Mucosa of gallbladder (tissue), 1 donor: ENCODE results near the gene RALGPS1. TPM values are rescaled to one million over a fixed set of nuclear protein-coding genes. Genes with fewer than 3 reads are reported as not detected.
"Not testable (repeated sequence)": the region's sequence is repeated elsewhere in the genome, so short reads cannot be mapped to it uniquely, and the experiment has no call there.

Experiments
- DNase-seq: peaks from one replicate; pipeline ENCODE4 v3.0.0-alpha.2; 2020; ENCODE audit warnings: low spot score
- total RNA-seq: library from RNA; stranded (reverse); gene quantifications from one replicate; pipeline ENCODE4 v1.2.1, GENCODE V29; 2021
- donor health status: DM: no; HTN: no; CAD: no.

Gene RALGPS1
- total RNA-seq, 1 donor from 2014 or later = 34.7 TPM

DNA sequence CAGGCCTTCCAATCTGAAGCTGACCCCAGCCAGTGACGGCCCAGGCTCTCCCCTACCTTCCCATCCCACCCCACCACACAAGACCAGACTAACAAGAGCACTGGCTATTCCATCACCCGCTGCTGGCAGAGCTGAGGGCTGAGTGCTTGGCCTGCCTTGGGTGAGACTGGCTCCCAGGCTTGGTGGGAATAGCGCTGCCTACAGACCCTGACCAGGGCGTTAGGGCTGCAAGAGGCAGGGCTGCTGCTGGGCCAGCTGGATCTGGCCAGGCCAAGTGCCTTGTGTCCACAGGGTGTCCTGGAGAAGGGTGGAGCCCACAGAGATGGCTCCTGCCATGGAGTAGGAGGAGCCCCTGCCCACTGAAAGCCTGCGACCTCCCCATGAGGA lies 239.4 kb downstream of the RALGPS1 start:
- no peak for DNase-seq

DNA sequence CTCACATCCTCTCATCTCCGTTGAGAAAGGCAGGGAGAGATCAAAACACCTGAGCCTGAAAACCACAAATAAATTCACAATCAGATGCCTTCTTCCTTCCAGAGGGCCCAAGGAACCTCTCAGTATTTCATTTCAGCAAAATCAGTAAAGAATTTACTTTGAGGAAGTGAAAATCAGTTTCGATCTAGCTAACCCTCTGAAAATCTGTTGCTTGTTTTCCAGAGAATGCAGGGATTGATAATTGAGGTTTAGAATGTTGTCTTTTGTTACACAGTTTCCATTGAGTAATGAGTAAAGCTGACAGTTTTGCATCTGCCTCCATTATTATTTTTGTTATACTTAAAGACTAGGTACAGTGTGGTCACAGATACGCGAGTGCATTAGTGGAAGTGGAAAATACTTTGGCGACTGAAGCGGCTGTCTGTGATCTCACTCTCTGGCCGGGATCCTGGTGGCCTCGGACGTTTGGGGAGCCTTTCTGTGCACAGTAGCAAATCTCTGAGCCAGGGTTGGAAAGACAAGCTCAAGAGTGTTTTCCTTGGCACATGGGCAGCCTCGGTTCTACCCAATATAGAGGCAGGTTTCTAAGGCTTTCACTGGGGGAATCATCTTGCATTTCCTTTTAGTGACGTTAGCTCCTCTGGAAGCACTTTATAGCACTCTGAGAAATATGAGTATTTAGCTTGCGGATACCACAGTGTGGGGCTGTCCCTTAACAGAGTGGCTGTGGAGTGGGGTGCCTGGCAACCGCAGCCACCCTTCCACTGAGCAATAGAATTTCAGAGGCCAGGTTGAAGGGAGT lies 240.0 kb downstream of the RALGPS1 start:
- DNase-seq = peak; percentile 43

- no peak for DNase-seq
Observed at GRCh38 chr9:127155314-127155960, 240.9 kb downstream of the RALGPS1 start.

GRCh38 chr9:127158786-127159324 lies 244.3 kb downstream of the RALGPS1 start:
- DNase-seq = no peak

GRCh38 chr9:127159325-127159801 lies 244.8 kb downstream of the RALGPS1 start:
- peak; percentile 84 for DNase-seq

GRCh38 chr9:127159949-127160610 lies 245.5 kb downstream of the RALGPS1 start:
- no peak for DNase-seq

DNA sequence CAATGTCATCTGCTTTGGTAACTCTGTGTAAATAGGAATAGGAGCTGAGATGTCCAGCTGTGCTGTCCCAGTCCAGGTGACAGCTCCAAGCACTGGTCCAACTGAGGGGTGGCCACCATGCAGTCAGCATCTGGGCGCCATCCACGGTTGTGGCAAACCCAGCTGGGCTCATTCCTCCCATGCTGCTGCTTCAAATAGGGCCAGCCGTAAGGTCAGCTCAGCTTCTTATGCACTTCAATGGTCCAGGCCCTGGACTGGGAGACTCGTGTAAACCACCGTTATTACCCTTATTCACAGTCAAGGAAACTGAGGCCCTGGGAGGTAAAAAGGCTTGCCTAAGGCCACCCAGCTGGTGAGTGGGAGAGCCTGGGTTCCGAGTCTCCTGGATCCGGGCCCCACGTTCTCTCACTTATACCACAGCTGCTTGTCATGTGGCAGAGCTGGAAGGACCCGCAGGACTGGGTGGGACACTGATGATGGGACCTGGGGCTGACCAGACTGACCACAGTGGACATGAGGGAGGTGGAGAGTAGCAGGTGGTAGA lies 246.6 kb downstream of the RALGPS1 start:
- DNase-seq = no peak

GRCh38 chr9:127162046-127162863 lies 247.7 kb downstream of the RALGPS1 start:
- DNase-seq = no peak

- no peak for DNase-seq
Observed at GRCh38 chr9:127162864-127163365, 248.3 kb downstream of the RALGPS1 start.

- DNase-seq = no peak
Observed at GRCh38 chr9:127163409-127163808, 248.8 kb downstream of the RALGPS1 start.

DNA sequence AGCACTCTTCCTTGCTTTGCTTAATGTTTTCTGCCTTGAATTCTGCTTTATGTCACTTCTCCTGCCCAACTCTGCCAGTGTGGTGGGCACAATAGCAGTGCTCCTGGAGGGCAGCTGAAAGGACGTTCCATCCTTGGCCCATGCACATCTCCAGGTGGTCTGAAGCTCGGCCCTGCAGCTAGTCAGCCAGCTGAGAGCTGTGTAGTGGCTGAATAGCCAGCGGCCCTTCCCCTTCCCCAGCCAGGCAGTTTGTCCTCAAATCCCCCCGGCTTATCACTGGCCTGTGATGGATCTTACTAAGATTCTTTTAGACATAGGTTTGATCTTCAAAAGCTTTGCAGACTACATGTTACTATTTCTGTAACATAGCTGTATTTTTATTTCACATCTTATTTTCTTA lies 250.5 kb downstream of the RALGPS1 start:
- DNase-seq = no peak

- DNase-seq = no peak
Observed at GRCh38 chr9:127166111-127166510, 251.5 kb downstream of the RALGPS1 start.

DNA sequence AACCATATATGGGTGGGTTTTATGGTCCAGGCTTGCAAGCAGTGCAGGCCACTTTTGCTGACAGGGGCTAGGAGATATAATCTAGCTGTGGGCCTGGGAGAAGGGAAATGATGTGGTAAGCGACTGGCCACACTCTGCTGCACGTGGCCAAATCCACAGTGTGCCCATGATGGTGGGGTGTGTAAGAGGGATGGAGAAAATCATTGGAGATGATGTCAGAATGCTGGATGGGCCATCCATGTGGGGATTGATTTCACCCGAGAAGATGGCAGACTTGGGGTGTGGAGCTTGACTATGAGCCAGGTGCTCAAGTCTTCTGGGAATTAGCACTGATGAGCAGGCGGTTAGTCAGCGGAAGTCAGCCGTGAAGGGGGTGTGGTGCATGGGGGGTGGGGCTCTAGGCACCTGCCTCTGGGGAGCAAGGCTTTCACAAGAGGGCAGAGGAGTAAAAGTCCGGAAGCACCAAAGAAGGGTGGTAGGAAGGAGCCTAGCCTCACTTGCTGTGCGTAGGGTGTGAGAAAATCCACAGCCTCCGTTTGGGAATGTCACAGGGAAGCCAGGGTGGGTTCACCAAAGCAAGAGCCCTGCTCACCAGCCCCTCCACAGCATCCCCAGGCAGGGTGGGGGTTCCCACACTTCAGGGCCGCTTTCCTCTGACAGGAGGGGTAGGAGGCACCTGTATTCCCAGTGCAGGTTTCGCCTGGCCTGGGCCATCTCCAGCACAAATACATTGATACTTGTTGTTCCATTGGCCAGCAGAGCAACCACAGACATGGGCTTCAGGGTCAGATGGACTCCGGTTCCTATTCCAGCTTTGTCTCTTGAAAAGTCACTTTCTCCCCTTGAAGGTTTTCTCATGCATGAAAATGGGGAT lies 252.3 kb downstream of the RALGPS1 start:
- DNase-seq = no peak

DNA sequence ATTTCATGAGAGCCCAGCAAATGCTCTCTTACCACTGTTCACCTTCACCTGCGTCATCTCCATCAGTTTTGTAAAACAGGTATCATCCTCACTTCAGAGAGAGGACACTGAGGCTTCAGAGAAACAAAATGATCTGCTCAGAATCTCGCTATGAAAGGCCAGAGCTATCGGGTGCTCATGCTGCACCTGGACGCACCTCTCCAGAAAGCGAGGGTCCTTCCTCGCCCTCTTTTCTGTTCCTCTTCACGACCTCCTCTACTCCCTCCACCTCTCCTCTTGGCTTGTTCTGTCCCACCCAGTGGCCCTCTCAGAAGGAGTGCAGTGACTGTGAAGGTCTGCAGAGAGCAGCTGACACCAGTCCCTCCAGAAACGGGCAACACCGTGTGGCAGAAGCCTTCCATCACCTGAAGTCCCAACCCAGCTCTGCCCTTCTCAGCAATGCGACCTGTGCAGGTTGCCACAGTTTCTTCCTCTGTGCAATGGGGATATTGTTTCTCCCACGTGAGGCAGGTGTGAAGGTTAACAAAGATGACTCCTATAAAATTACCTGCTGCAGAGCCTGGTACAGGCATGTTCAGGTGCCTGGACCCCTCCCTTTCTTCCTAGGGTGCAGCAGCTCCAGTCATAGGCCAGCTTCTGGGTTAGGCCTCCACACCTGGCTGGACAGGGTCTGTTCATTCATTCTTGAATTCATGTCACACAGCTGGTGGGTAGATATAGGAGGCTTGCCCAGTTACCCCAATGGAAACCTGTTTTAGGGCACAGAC lies 253.2 kb downstream of the RALGPS1 start:
- DNase-seq = no peak

GRCh38 chr9:127168756-127169574 lies 254.4 kb downstream of the RALGPS1 start:
- DNase-seq = no peak

GRCh38 chr9:127169575-127169883 lies 254.9 kb downstream of the RALGPS1 start:
- no peak for DNase-seq

- no peak for DNase-seq
Observed at GRCh38 chr9:127170103-127170502, 255.5 kb downstream of the RALGPS1 start.

DNA sequence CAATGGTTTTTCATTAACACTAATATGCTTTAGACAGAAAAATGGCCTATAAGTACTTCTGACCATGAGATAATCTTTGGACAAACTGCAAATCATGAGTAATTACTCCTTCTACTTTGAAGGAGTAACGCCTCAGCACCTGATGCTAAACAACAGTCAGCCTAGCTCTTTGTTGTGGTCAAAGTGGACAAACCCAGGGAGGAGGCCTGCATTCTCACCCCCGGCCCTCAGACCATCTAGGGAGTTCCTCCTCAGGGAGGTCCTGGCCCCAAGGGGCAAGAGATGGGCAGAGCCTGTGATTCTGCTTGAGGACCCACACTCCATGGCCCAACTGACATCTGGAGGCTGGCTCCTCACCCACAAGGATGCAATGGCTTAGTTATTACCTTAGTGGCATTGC lies 256.1 kb downstream of the RALGPS1 start:
- DNase-seq = no peak

- not testable (repeated sequence) for DNase-seq
Observed at GRCh38 chr9:127171348-127171747, 256.8 kb downstream of the RALGPS1 start.
